Endothelial cell of umbilical vein (primary cell): Measurements from ENCODE around the gene POGZ. TPM values are rescaled to one million over a fixed set of nuclear protein-coding genes. Genes with fewer than 3 reads are reported as not detected.

Experiments used
- BruUV-seq: library from RNA; stranded (reverse); fragments of 400-500 nt; replicated peaks from 2 replicates; lab custom pipeline; 2021; lab: Mats Ljungman, UMichigan
- CTCF ChIA-PET: fragments of 300-600, 350-600 bp; sonication (Branson Sonifier 250); formaldehyde crosslinking; loops from one replicate; lab custom pipeline; 2021; ENCODE audit warnings: antibody characterized with exemption, inconsistent platforms; lab: Charles Lee
- POLR2A ChIA-PET: fragments of 300-600, 350-600 bp; sonication (Branson Sonifier 250); formaldehyde crosslinking; loops from one replicate; lab custom pipeline; 2021; ENCODE audit warnings: antibody characterized with exemption, inconsistent platforms; lab: Charles Lee
- DNase-seq: peaks from one replicate; pipeline ENCODE4 v3.0.0-alpha.2; 2011; ENCODE audit warnings: low read depth, low spot score
- FAIRE-seq: peaks from 2 replicates; lab custom pipeline; 2011; peaks lifted over from hg19 to GRCh38; lab: Jason Lieb, UNC
- H2AFZ ChIP-seq: 2 replicates; pipeline ENCODE4 v1.6.0; 2012; ENCODE audit warnings: low read depth, low read length, control low read depth, inconsistent platforms
- H3K27ac ChIP-seq: 2 replicates; pipeline ENCODE4 v1.5.1; 2011; ENCODE audit warnings: low read depth, mild to moderate bottlenecking, control low read depth, low read length, moderate library complexity; ENCODE audit not compliant: insufficient read depth
- H3K27me3 ChIP-seq, 2 experiments: 2 replicates each; pipeline versions ENCODE4 v1.6.0 to v1.6.1; 2011; ENCODE audit warnings: low read length in 2 of 2, mixed read lengths in 1 of 2; ENCODE audit not compliant: control insufficient read depth in 2 of 2, insufficient read depth in 2 of 2
- H3K36me3 ChIP-seq, 2 experiments: 2 replicates in 1 of 2; 3 replicates in 1 of 2; pipeline ENCODE4 v1.5.1; 2011; ENCODE audit warnings: low read length in 2 of 2, mild to moderate bottlenecking in 1 of 2, moderate library complexity in 1 of 2; ENCODE audit not compliant: control insufficient read depth in 2 of 2, insufficient read depth in 2 of 2; ENCODE audit errors: extremely low read depth in 1 of 2
- H3K4me1 ChIP-seq: 3 replicates; pipeline ENCODE4 v1.5.1; 2011; ENCODE audit warnings: mild to moderate bottlenecking, low read length; ENCODE audit not compliant: control insufficient read depth, insufficient read depth; ENCODE audit errors: extremely low read depth
- H3K4me2 ChIP-seq: 2 replicates; pipeline ENCODE4 v1.6.1; 2011; ENCODE audit warnings: low read length, control low read depth, mixed read lengths; ENCODE audit not compliant: insufficient read depth
- H3K4me3 ChIP-seq, 3 experiments: fragments of 200-600 bp in 1 of 3; sonication (generic), shearing (Covaris generic) in 1 of 3; replicated peaks in 1 of 3; 2 replicates each; pipeline ENCODE4 v1.5.1; 2011 to 2016; ENCODE audit warnings: control low read depth in 3 of 3, low read length in 3 of 3, mild to moderate bottlenecking in 2 of 3, inconsistent platforms in 1 of 3, low read depth in 1 of 3, moderate library complexity in 1 of 3; ENCODE audit not compliant: insufficient read depth in 1 of 3
- H3K79me2 ChIP-seq: 2 replicates; pipeline ENCODE4 v1.6.0; 2012; ENCODE audit warnings: low read length, inconsistent platforms; ENCODE audit not compliant: control insufficient read depth, insufficient read depth
- H3K9ac ChIP-seq: replicated peaks from 2 replicates; pipeline ENCODE3; 2011; ENCODE audit warnings: low read length, control low read depth; ENCODE audit not compliant: insufficient read depth; ENCODE audit errors: extremely low read depth
- H3K9me1 ChIP-seq: replicated peaks from 3 replicates; pipeline ENCODE4 v1.6.0; 2011; ENCODE audit warnings: mild to moderate bottlenecking, low read length; ENCODE audit not compliant: control insufficient read depth, insufficient read depth; ENCODE audit errors: extremely low read depth
- H3K9me3 ChIP-seq: replicated peaks from 2 replicates; pipeline ENCODE4 v1.5.1; 2012; ENCODE audit warnings: low read length, inconsistent platforms; ENCODE audit not compliant: control insufficient read depth, insufficient read depth
- H4K20me1 ChIP-seq: replicated peaks from 2 replicates; pipeline ENCODE3; 2011; ENCODE audit warnings: mild to moderate bottlenecking, low read length; ENCODE audit not compliant: control insufficient read depth, insufficient read depth; ENCODE audit errors: extremely low read depth
- EZH2 ChIP-seq: IDR thresholded peaks from 2 replicates; pipeline ENCODE4 v1.6.1; 2012; ENCODE audit warnings: borderline replicate concordance, low read depth, mild to moderate bottlenecking, moderate library complexity, low read length, inconsistent platforms; ENCODE audit not compliant: severe bottlenecking
- FOS ChIP-seq: IDR thresholded peaks from 2 replicates; pipeline ENCODE4 v1.6.1; 2011; ENCODE audit warnings: mild to moderate bottlenecking, low read length, moderate library complexity, borderline replicate concordance; ENCODE audit not compliant: insufficient read depth
- GATA2 ChIP-seq: IDR thresholded peaks from 2 replicates; pipeline ENCODE4 v1.7.0; 2011; ENCODE audit warnings: low read depth, mild to moderate bottlenecking, moderate library complexity, mixed read lengths, low read length; ENCODE audit not compliant: insufficient read length, insufficient read depth
- JUN ChIP-seq: IDR thresholded peaks from 2 replicates; pipeline ENCODE4 v1.6.1; 2011; ENCODE audit warnings: borderline replicate concordance, low read depth; ENCODE audit not compliant: insufficient read length, insufficient read depth
- MAX ChIP-seq: IDR thresholded peaks from 2 replicates; pipeline ENCODE4 v1.6.1; 2011; ENCODE audit not compliant: insufficient read depth, insufficient read length
- MYC ChIP-seq: IDR thresholded peaks from one replicate; pipeline ENCODE4 v1.6.1; 2011; ENCODE audit warnings: mild to moderate bottlenecking, low read depth, low read length
- POLR2A ChIP-seq: IDR thresholded peaks from 2 replicates; pipeline ENCODE4 v1.6.1; 2012; ENCODE audit warnings: low read depth, mild to moderate bottlenecking, control low read depth, low read length
- POLR2AphosphoS5 ChIP-seq: IDR thresholded peaks from 2 replicates; pipeline ENCODE4 v1.6.1; 2012; ENCODE audit warnings: low read depth, mild to moderate bottlenecking, control low read depth, low read length, moderate library complexity; ENCODE audit not compliant: insufficient read depth
- dilution Hi-C: fragments of 300-500 bp; cut with MboI; formaldehyde crosslinking; loops from one replicate; pipeline ENCODE4 v1.15.0; 2019; ENCODE audit warnings: low sequenced_read_pairs; ENCODE audit not compliant: extremely low pct_ligation_motif_present
- intact Hi-C: fragments of 100-400 bp; cut with micrococcal nuclease; formaldehyde crosslinking; loops from one replicate; pipeline ENCODE4 v1.10.0; 2022
- polyA plus RNA-seq, 4 experiments: library from polyadenylated mRNA; depleted of rRNA in 3 of 4; stranded (reverse) in 3 of 4; unstranded in 1 of 4; fragments of >200 nt; gene quantifications; 2 replicates each; pipeline versions ENCODE4 v1.2.1 to v1.2.3, GENCODE V29; 2011 to 2012; ENCODE audit warnings: missing spikeins in 1 of 4
- total RNA-seq: library from RNA; stranded (reverse); gene quantifications from 2 replicates; pipeline ENCODE4 v1.2.3, GENCODE V29; 2021
- TF ChIP-seq, protein P1 (sequence below), 2 donors: IDR thresholded peaks; 1 replicate in 1 of 2; 2 replicates in 1 of 2; pipeline ENCODE4 v1.5.1; 2011; ENCODE audit warnings: low read length in 2 of 2, mild to moderate bottlenecking in 2 of 2, moderate library complexity in 2 of 2, control low read depth in 1 of 2, inconsistent platforms in 1 of 2, low read depth in 1 of 2; ENCODE audit not compliant: insufficient read depth in 1 of 2; ENCODE audit errors: extremely low read depth in 1 of 2

Gene POGZ
- total and polyA plus RNA-seq, 2 donors (not counting 3 experiments of a cell fraction or from before 2014, with no cell fraction given): 50.7 to 96.7 TPM

DNA sequence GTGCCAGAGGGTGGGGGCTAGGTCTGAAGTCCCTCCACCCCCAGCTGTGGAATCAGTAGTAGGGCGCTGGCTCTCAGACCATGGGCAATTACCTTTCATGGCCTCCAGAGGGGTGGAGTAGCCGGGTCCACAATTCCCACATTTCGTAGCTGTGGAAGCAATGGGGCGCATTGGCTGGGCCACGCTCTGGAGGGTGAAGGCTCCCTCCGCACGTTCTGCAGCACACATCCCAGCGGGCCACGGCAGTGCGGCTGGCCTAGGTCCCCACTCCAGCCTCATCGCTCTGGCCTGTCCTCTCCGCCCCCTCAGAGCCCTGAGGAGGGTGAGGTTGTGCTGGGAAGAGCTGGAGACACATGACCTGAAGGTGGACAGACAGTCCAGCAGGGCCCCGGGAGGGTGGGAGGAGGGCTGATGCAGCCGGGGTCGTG lies 89.7 kb downstream of the POGZ start:
- no peak overlapping the region for H3K27ac ChIP-seq
- H3K4me1 ChIP-seq: peaks cover 8% of the 10 kb centered on the region
- TF ChIP-seq EZH2: no peak
- H4K20me1 ChIP-seq: no peaks in the 10 kb centered on the region
- no peak overlapping the region for H3K4me3 ChIP-seq
- dilution Hi-C loops (no loop called here), intact Hi-C loops (no loop called here)
- CTCF ChIA-PET: interaction anchor here (0.8 to 2.0 kb wide), 3 partner anchors 14 to 29 kb away, joined by 4 to 10 read pairs (median 5); no protein-coding TSS in a partner anchor
- no peaks in the 10 kb centered on the region for H3K9me3 ChIP-seq
- FAIRE-seq (no peak), DNase-seq (no peak)
- no peaks in the 10 kb centered on the region for H3K36me3 ChIP-seq
- H3K9me1 ChIP-seq: no peaks in the 10 kb centered on the region
- POLR2A ChIA-PET: interaction anchor here (0.6 kb wide), 1 partner anchor 90 kb away, joined by 3 read pairs; the partner anchor contains the start of gene POGZ
- H3K4me2 ChIP-seq: no peak overlapping the region
- no peak overlapping the region for H2AFZ ChIP-seq
- no TSS peak for BruUV-seq
- H3K27me3 ChIP-seq: no peaks in the 10 kb centered on the region
- H3K9ac ChIP-seq: no peak overlapping the region
- no peaks in the 10 kb centered on the region for H3K79me2 ChIP-seq

- Histone ChIP-seq H3K9ac (no peak overlapping the region), H3K9me1 (no peaks in the 10 kb centered on the region), H2AFZ (no peak overlapping the region), H3K4me2 (no peak overlapping the region), H3K27me3 (no peaks in the 10 kb centered on the region), H3K4me1 (peaks cover 8% of the 10 kb centered on the region), H3K36me3 (no peaks in the 10 kb centered on the region), H3K27ac (no peak overlapping the region), H3K9me3 (no peaks in the 10 kb centered on the region), H4K20me1 (no peaks in the 10 kb centered on the region), H3K4me3 (no peak overlapping the region), H3K79me2 (no peaks in the 10 kb centered on the region)
- no TSS peak for BruUV-seq
- intact Hi-C loops (no loop called here), dilution Hi-C loops (no loop called here)
- DNase-seq (no peak), FAIRE-seq (no peak)
- ChIA-PET CTCF (interaction anchor here (2.0 kb wide), 1 partner anchor 29 kb away, joined by 10 read pairs; no protein-coding TSS in a partner anchor), POLR2A (no interaction called here)
- TF ChIP-seq EZH2 (no peak), MAX (no peak), GATA2 (no peak), FOS (no peak), POLR2A (no peak), JUN (no peak), POLR2AphosphoS5 (no peak), MYC (no peak)
- TF ChIP-seq, protein P1, sequence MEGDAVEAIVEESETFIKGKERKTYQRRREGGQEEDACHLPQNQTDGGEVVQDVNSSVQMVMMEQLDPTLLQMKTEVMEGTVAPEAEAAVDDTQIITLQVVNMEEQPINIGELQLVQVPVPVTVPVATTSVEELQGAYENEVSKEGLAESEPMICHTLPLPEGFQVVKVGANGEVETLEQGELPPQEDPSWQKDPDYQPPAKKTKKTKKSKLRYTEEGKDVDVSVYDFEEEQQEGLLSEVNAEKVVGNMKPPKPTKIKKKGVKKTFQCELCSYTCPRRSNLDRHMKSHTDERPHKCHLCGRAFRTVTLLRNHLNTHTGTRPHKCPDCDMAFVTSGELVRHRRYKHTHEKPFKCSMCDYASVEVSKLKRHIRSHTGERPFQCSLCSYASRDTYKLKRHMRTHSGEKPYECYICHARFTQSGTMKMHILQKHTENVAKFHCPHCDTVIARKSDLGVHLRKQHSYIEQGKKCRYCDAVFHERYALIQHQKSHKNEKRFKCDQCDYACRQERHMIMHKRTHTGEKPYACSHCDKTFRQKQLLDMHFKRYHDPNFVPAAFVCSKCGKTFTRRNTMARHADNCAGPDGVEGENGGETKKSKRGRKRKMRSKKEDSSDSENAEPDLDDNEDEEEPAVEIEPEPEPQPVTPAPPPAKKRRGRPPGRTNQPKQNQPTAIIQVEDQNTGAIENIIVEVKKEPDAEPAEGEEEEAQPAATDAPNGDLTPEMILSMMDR (IDR thresholded peaks at IDR 0.05; ENCODE audit: extremely low read depth in 1 of 2, insufficient read depth in 1 of 2, low read depth in 1 of 2, low read length in 2 of 2): no peak
Measured at GRCh38 chr1:151369302-151369610, 90.0 kb downstream of the POGZ start.
